ENCODE results near the gene C16orf92. TPM values are rescaled to one million over a fixed set of nuclear protein-coding genes. Genes with fewer than 3 reads are reported as not detected.

Gene C16orf92
- total RNA-seq, 2 experiments from 2014 or later, result not detected

- ATAC-seq (no peak), DNase-seq (peak; percentile 47)
- ChIA-PET CTCF (interaction anchor here (0.8 to 3.2 kb wide), 6 partner anchors 9 to 296 kb away, joined by 3 to 14 read pairs (median 6); no protein-coding TSS in a partner anchor), POLR2A (interaction anchor here (0.6 to 7.7 kb wide), 13 partner anchors 10 to 185 kb away, joined by 3 to 74 read pairs (median 6); partner anchors contain the start of genes ALDOA, ASPHD1, KCTD13 and SEZ6L2)
- peak overlapping the region; percentile 99 for H3K27ac Mint-ChIP-seq
- H3K9me3 Mint-ChIP-seq, result no peaks in the 10 kb centered on the region
- no peak for TF ChIP-seq CTCF (IDR thresholded peaks at IDR 0.05)
- intact Hi-C loops (cut with micrococcal nuclease), result no loop called here
- peaks cover 31% of the 10 kb centered on the region for H3K36me3 Mint-ChIP-seq (ENCODE audit: low read depth)
- peak overlapping the region; percentile 96 for H3K4me3 Mint-ChIP-seq
- H3K4me1 Mint-ChIP-seq (ENCODE audit: low read depth), result peaks cover 29% of the 10 kb centered on the region
- no peaks in the 10 kb centered on the region for H3K27me3 Mint-ChIP-seq
These were observed 26.2 kb upstream of the C16orf92 start for GRCh38 chr16:29996766-29997250.

- Mint-ChIP-seq H3K27ac (no peak overlapping the region), H3K27me3 (no peaks in the 10 kb centered on the region), H3K4me3 (no peak overlapping the region), H3K9me3 (no peaks in the 10 kb centered on the region), H3K4me1 (ENCODE audit: low read depth) (peaks cover 21% of the 10 kb centered on the region), H3K36me3 (ENCODE audit: low read depth) (peaks cover 25% of the 10 kb centered on the region)
- ChIA-PET CTCF (no interaction called here), POLR2A (interaction anchor here (0.6 kb wide), 1 partner anchor 73 kb away, joined by 3 read pairs; no protein-coding TSS in a partner anchor)
- intact Hi-C loops (cut with micrococcal nuclease), result no loop called here
- TF ChIP-seq CTCF (IDR thresholded peaks at IDR 0.05), result no peak
- DNase-seq (no peak), ATAC-seq (no peak)
These were observed 23.4 kb upstream of the C16orf92 start for GRCh38 chr16:29999605-30000004.

- ATAC-seq (no peak), DNase-seq (no peak)
- H3K27ac Mint-ChIP-seq, result no peak overlapping the region
- no peak for TF ChIP-seq CTCF (IDR thresholded peaks at IDR 0.05)
- H3K27me3 Mint-ChIP-seq, result no peaks in the 10 kb centered on the region
- intact Hi-C loops (cut with micrococcal nuclease), result no loop called here
- H3K36me3 Mint-ChIP-seq (ENCODE audit: low read depth), result peaks cover 20% of the 10 kb centered on the region
- POLR2A ChIA-PET, result interaction anchor here (0.6 kb wide), 1 partner anchor 202 kb away, joined by 3 read pairs; no protein-coding TSS in a partner anchor
- CTCF ChIA-PET, result no interaction called here
- peaks cover 18% of the 10 kb centered on the region for H3K4me1 Mint-ChIP-seq (ENCODE audit: low read depth)
- no peak overlapping the region for H3K4me3 Mint-ChIP-seq
- no peaks in the 10 kb centered on the region for H3K9me3 Mint-ChIP-seq
These were observed 22.0 kb upstream of the C16orf92 start for GRCh38 chr16:30000735-30001631.

- POLR2A ChIA-PET, result interaction anchor here (0.8 to 1.0 kb wide), 2 partner anchors 24 to 27 kb away, joined by 3 read pairs; no protein-coding TSS in a partner anchor
- Mint-ChIP-seq H3K27me3 (no peaks in the 10 kb centered on the region), H3K36me3 (ENCODE audit: low read depth) (peaks cover 11% of the 10 kb centered on the region), H3K27ac (peak overlapping the region; percentile 49), H3K4me1 (ENCODE audit: low read depth) (peaks cover 11% of the 10 kb centered on the region), H3K4me3 (no peak overlapping the region), H3K9me3 (no peaks in the 10 kb centered on the region)
- CTCF ChIA-PET, result interaction anchor here (0.8 kb wide), 1 partner anchor 30 kb away, joined by 3 read pairs; no protein-coding TSS in a partner anchor
- no peak for TF ChIP-seq CTCF (IDR thresholded peaks at IDR 0.05)
- no peak for ATAC-seq
- intact Hi-C loops (cut with micrococcal nuclease), result no loop called here
- no peak for DNase-seq
These were observed 20.2 kb upstream of the C16orf92 start for GRCh38 chr16:30002614-30003346.
